ENCODE measurements around the gene MRTFA.
"Not testable (repeated sequence)": the region's sequence is repeated elsewhere in the genome, so short reads cannot be mapped to it uniquely, and the experiment has no call there.

MRTFA gene

GRCh38 chr22:40595497-40596234, 40.9 kb downstream of the MRTFA start:
- peak; percentile 58 for DNase-seq (ENCODE audit: low read depth)

- DNase-seq (ENCODE audit: low read depth), result no peak
Observed at GRCh38 chr22:40594924-40595323, 41.6 kb downstream of the MRTFA start.

GRCh38 chr22:40594346-40594745, 42.2 kb downstream of the MRTFA start:
- DNase-seq (ENCODE audit: low read depth), result no peak

- peak; percentile 47 for DNase-seq (ENCODE audit: low read depth)
Observed at GRCh38 chr22:40593460-40594273, 42.9 kb downstream of the MRTFA start.

- DNase-seq (ENCODE audit: low read depth), result no peak
Observed at GRCh38 chr22:40592352-40593113, 44.0 kb downstream of the MRTFA start.

GRCh38 chr22:40588726-40589125, 47.8 kb downstream of the MRTFA start:
- DNase-seq (ENCODE audit: low read depth), result peak; percentile 91

GRCh38 chr22:40586781-40587180, 49.7 kb downstream of the MRTFA start:
- no peak for DNase-seq (ENCODE audit: low read depth)

- no peak for DNase-seq (ENCODE audit: low read depth)
Observed at GRCh38 chr22:40585310-40585751, 51.2 kb downstream of the MRTFA start.

GRCh38 chr22:40584766-40585165, 51.8 kb downstream of the MRTFA start:
- not testable (repeated sequence) for DNase-seq (ENCODE audit: low read depth)

GRCh38 chr22:40583053-40583741, 53.3 kb downstream of the MRTFA start:
- peak; percentile 34 for DNase-seq (ENCODE audit: low read depth)

GRCh38 chr22:40582063-40582462, 54.5 kb downstream of the MRTFA start:
- no peak for DNase-seq (ENCODE audit: low read depth)

- no peak for DNase-seq (ENCODE audit: low read depth)
Observed at GRCh38 chr22:40580631-40581030, 55.9 kb downstream of the MRTFA start.

GRCh38 chr22:40578171-40578570, 58.3 kb downstream of the MRTFA start:
- DNase-seq (ENCODE audit: low read depth), result no peak

GRCh38 chr22:40572976-40573375, 63.5 kb downstream of the MRTFA start:
- peak; percentile 22 for DNase-seq (ENCODE audit: low read depth)

GRCh38 chr22:40571887-40572286, 64.6 kb downstream of the MRTFA start:
- no peak for DNase-seq (ENCODE audit: low read depth)

- no peak for DNase-seq (ENCODE audit: low read depth)
Observed at GRCh38 chr22:40567626-40568328, 68.7 kb downstream of the MRTFA start.

- DNase-seq (ENCODE audit: low read depth), result peak; percentile 26
Observed at GRCh38 chr22:40567106-40567505, 69.4 kb downstream of the MRTFA start.

- no peak for DNase-seq (ENCODE audit: low read depth)
Observed at GRCh38 chr22:40560994-40561515, 75.5 kb downstream of the MRTFA start.

GRCh38 chr22:40560551-40560950, 76.0 kb downstream of the MRTFA start:
- DNase-seq (ENCODE audit: low read depth), result peak; percentile 70

- no peak for DNase-seq (ENCODE audit: low read depth)
Observed at GRCh38 chr22:40557972-40558371, 78.5 kb downstream of the MRTFA start.

- DNase-seq (ENCODE audit: low read depth), result no peak
Observed at GRCh38 chr22:40556641-40557040, 79.9 kb downstream of the MRTFA start.
